Measurements from ENCODE around the gene AKAP6.

AKAP6 gene

GRCh38 chr14:32494609-32495434, 165.7 kb downstream of the AKAP6 start:
- H3K9ac ChIP-seq (ENCODE audit: low read length) = no peak overlapping the region
- no peaks in the 10 kb centered on the region for H3K27me3 ChIP-seq (replicated peaks; ENCODE audit: control insufficient read depth, insufficient read depth, low read length)
- H3K9me3 ChIP-seq (ENCODE audit: control insufficient read depth, low read length) = no peaks in the 10 kb centered on the region
- no peaks in the 10 kb centered on the region for H3K4me1 ChIP-seq (ENCODE audit: control insufficient read depth, insufficient read depth, low read length)
- no peaks in the 10 kb centered on the region for H3K36me3 ChIP-seq (ENCODE audit: control insufficient read depth, insufficient read depth, low read length, severe bottlenecking)
- no peak for DNase-seq (ENCODE audit: low read depth)
- no peak overlapping the region for H3K4me3 ChIP-seq (ENCODE audit: low read length)

GRCh38 chr14:32495435-32495734, 166.3 kb downstream of the AKAP6 start:
- H3K4me3 ChIP-seq (ENCODE audit: low read length) = no peak overlapping the region
- DNase-seq (ENCODE audit: low read depth) = no peak

DNA sequence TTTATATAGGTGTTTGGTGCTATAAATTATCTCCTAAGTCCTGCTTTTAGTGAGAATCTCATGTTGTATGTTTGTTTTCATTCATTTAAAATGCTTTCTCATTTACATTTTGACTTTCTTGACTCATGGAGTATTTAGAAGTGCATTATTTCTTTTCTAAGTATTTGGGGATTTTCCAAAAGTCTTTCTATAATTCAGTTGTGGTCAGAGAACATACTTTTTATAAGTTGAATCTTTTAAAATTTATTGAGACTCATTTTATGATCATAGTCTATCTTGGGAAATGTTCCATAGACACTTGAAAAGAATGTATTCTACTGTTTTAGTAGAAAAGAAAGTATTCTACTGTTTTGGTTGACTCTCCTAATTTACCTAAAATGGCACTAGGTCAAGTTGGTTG, 168.2 kb downstream of the AKAP6 start:
- no peaks in the 10 kb centered on the region for H3K4me1 ChIP-seq (ENCODE audit: control insufficient read depth, insufficient read depth, low read length)
- DNase-seq (ENCODE audit: low read depth) = peak; percentile 42
- no peaks in the 10 kb centered on the region for H3K36me3 ChIP-seq (ENCODE audit: control insufficient read depth, insufficient read depth, low read length, severe bottlenecking)
- H3K9ac ChIP-seq (ENCODE audit: low read length) = no peak overlapping the region
- H3K9me3 ChIP-seq (ENCODE audit: control insufficient read depth, low read length) = no peaks in the 10 kb centered on the region
- no peaks in the 10 kb centered on the region for H3K27me3 ChIP-seq (replicated peaks; ENCODE audit: control insufficient read depth, insufficient read depth, low read length)
- no peak overlapping the region for H3K4me3 ChIP-seq (ENCODE audit: low read length)

More at GRCh38 chr14:32495435-32495734, 166.3 kb downstream of the AKAP6 start:
- Histone ChIP-seq H3K9ac (ENCODE audit: low read length) (no peak overlapping the region), H3K36me3 (ENCODE audit: control insufficient read depth, insufficient read depth, low read length, severe bottlenecking) (no peaks in the 10 kb centered on the region), H3K27me3 (replicated peaks; ENCODE audit: control insufficient read depth, insufficient read depth, low read length) (no peaks in the 10 kb centered on the region), H3K9me3 (ENCODE audit: control insufficient read depth, low read length) (no peaks in the 10 kb centered on the region), H3K4me1 (ENCODE audit: control insufficient read depth, insufficient read depth, low read length) (no peaks in the 10 kb centered on the region)

GRCh38 chr14:32507029-32507984, 178.2 kb downstream of the AKAP6 start:
- DNase-seq (ENCODE audit: low read depth) = peak; percentile 91
- H3K9ac ChIP-seq (ENCODE audit: low read length) = peak overlapping the region; percentile 32
- H3K4me1 ChIP-seq (ENCODE audit: control insufficient read depth, insufficient read depth, low read length) = peaks cover 34% of the 10 kb centered on the region
- peak overlapping the region; percentile 3 for H3K4me3 ChIP-seq (ENCODE audit: low read length)
- H3K36me3 ChIP-seq (ENCODE audit: control insufficient read depth, insufficient read depth, low read length, severe bottlenecking) = no peaks in the 10 kb centered on the region
- H3K27me3 ChIP-seq (replicated peaks; ENCODE audit: control insufficient read depth, insufficient read depth, low read length) = no peaks in the 10 kb centered on the region
- H3K9me3 ChIP-seq (ENCODE audit: control insufficient read depth, low read length) = no peaks in the 10 kb centered on the region

DNA sequence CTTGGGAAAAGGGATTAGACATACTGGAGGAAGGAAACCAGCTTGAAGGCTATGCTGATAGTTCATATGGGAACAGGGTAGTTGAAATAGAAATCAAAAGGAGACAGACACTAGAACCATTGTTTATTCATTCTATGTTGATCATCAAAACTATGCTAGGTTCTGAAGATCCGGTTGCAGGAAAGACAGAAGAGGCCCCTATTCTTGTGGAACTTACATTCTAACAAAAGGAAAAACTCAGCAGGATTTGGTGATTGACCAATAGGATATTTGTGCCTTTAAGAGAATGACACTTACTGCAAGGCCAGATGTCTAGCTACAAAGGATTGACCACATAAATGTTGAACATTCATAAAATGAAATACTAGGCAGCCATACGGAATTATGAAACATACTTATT, 179.2 kb downstream of the AKAP6 start:
- Histone ChIP-seq H3K36me3 (ENCODE audit: control insufficient read depth, insufficient read depth, low read length, severe bottlenecking) (no peaks in the 10 kb centered on the region), H3K9ac (ENCODE audit: low read length) (peak overlapping the region; percentile 32), H3K4me1 (ENCODE audit: control insufficient read depth, insufficient read depth, low read length) (peaks cover 43% of the 10 kb centered on the region), H3K4me3 (ENCODE audit: low read length) (no peak overlapping the region), H3K9me3 (ENCODE audit: control insufficient read depth, low read length) (no peaks in the 10 kb centered on the region), H3K27me3 (replicated peaks; ENCODE audit: control insufficient read depth, insufficient read depth, low read length) (no peaks in the 10 kb centered on the region)
- DNase-seq (ENCODE audit: low read depth) = peak; percentile 45

DNA sequence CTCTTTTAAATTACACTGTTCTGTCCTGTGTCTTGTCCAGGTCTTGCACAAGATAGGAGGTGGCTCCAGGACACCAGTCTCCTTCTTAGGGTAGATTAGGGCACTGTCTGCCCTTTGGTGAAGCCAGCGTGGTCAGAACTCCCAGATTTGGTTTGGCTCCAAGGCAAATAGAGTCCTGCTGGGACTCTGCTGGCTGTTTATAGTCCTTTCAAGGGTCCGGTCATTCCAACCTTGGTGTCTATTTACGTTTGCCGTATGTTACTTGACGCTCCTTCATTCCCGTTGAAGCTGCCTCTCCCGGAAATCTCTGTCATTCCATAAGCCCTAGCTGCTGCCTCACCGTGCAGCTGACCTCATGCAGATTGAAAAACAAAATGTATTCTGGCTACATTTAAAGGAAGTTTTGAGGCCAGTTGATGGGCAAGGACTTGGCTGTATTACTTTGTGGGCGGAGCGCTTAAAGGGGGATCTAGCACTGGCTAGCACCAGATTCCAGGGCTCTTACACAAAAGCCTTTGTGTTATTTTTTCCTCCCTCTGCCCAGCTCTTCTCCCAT, 180.6 kb downstream of the AKAP6 start:
- peak; percentile 96 for DNase-seq (ENCODE audit: low read depth)
- H3K36me3 ChIP-seq (ENCODE audit: control insufficient read depth, insufficient read depth, low read length, severe bottlenecking) = no peaks in the 10 kb centered on the region
- peak overlapping the region; percentile 27 for H3K9ac ChIP-seq (ENCODE audit: low read length)
- no peaks in the 10 kb centered on the region for H3K9me3 ChIP-seq (ENCODE audit: control insufficient read depth, low read length)
- H3K4me1 ChIP-seq (ENCODE audit: control insufficient read depth, insufficient read depth, low read length) = peaks cover 56% of the 10 kb centered on the region
- H3K27me3 ChIP-seq (replicated peaks; ENCODE audit: control insufficient read depth, insufficient read depth, low read length) = no peaks in the 10 kb centered on the region
- peak overlapping the region; percentile 42 for H3K4me3 ChIP-seq (ENCODE audit: low read length)

DNA sequence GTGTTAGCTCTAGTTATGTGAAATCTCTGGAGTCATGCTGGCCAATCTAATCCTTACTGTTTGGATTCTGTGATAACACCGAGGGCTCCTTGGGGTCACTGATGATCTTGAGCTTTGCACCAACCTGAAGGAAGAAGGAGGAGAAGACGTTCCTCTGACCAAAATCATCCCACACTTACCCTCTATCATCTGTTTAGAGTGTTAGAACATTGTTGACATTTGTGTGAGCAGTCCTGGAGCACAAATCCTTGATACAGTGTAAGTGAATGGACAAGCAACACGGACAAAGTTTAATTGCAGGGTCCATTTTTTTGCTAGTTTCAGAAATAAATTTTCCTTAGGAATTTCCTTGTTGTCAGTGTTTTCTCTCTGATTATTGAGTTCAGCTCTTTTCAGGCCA, 181.7 kb downstream of the AKAP6 start:
- no peaks in the 10 kb centered on the region for H3K9me3 ChIP-seq (ENCODE audit: control insufficient read depth, low read length)
- H3K27me3 ChIP-seq (replicated peaks; ENCODE audit: control insufficient read depth, insufficient read depth, low read length) = no peaks in the 10 kb centered on the region
- no peak overlapping the region for H3K9ac ChIP-seq (ENCODE audit: low read length)
- H3K36me3 ChIP-seq (ENCODE audit: control insufficient read depth, insufficient read depth, low read length, severe bottlenecking) = no peaks in the 10 kb centered on the region
- H3K4me3 ChIP-seq (ENCODE audit: low read length) = no peak overlapping the region
- no peak for DNase-seq (ENCODE audit: low read depth)
- H3K4me1 ChIP-seq (ENCODE audit: control insufficient read depth, insufficient read depth, low read length) = peaks cover 58% of the 10 kb centered on the region

DNA sequence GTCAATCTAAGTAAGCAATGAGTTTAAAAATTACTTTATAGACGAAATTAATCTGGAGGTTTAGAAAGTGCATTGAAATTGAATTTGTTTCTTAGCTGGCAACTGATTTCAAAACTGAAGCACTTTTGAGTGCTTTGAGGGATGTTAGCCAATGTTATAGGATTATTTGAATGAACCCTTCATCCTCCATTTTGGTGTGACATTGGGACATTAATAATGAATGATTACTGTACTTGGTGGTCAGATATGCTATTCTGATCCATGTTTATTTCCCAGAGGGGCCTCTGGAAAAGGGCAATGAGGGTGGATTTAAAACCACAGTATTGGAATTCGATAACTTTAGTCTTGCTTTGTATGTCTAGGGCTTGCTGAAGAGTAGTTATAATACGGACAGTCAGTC, 183.2 kb downstream of the AKAP6 start:
- H3K4me3 ChIP-seq (ENCODE audit: low read length) = no peak overlapping the region
- no peaks in the 10 kb centered on the region for H3K36me3 ChIP-seq (ENCODE audit: control insufficient read depth, insufficient read depth, low read length, severe bottlenecking)
- DNase-seq (ENCODE audit: low read depth) = no peak
- no peak overlapping the region for H3K9ac ChIP-seq (ENCODE audit: low read length)
- peaks cover 13% of the 10 kb centered on the region for H3K27me3 ChIP-seq (replicated peaks; ENCODE audit: control insufficient read depth, insufficient read depth, low read length)
- peaks cover 55% of the 10 kb centered on the region for H3K4me1 ChIP-seq (ENCODE audit: control insufficient read depth, insufficient read depth, low read length)
- H3K9me3 ChIP-seq (ENCODE audit: control insufficient read depth, low read length) = no peaks in the 10 kb centered on the region

DNA sequence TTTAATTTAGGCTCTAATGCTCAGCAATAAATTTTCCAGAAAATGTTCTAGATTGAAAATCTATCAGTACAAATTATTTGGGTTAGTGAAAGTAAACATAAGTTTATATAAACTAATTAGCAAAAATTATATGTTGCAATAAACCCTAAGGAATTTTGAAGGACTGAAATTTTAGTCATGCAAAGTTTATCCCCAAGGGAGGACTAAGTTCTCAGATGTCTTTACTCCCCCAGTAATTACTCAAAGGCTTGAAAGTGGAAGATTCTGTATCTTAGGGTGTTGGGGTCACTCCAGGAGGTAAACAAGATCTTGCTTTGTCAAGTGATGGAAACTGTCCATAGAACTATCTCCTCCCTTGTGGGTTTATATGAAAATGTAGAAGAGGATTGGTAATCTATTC, 183.7 kb downstream of the AKAP6 start:
- Histone ChIP-seq H3K36me3 (ENCODE audit: control insufficient read depth, insufficient read depth, low read length, severe bottlenecking) (no peaks in the 10 kb centered on the region), H3K4me1 (ENCODE audit: control insufficient read depth, insufficient read depth, low read length) (peaks cover 50% of the 10 kb centered on the region), H3K9ac (ENCODE audit: low read length) (peak overlapping the region; percentile 60), H3K9me3 (ENCODE audit: control insufficient read depth, low read length) (no peaks in the 10 kb centered on the region), H3K27me3 (replicated peaks; ENCODE audit: control insufficient read depth, insufficient read depth, low read length) (peaks cover 14% of the 10 kb centered on the region), H3K4me3 (ENCODE audit: low read length) (no peak overlapping the region)
- peak; percentile 63 for DNase-seq (ENCODE audit: low read depth)

- no peak overlapping the region for H3K4me3 ChIP-seq (ENCODE audit: low read length)
- H3K9ac ChIP-seq (ENCODE audit: low read length) = peak overlapping the region; percentile 60
- peak; percentile 79 for DNase-seq (ENCODE audit: low read depth)
- peaks cover 42% of the 10 kb centered on the region for H3K4me1 ChIP-seq (ENCODE audit: control insufficient read depth, insufficient read depth, low read length)
- H3K36me3 ChIP-seq (ENCODE audit: control insufficient read depth, insufficient read depth, low read length, severe bottlenecking) = no peaks in the 10 kb centered on the region
- no peaks in the 10 kb centered on the region for H3K9me3 ChIP-seq (ENCODE audit: control insufficient read depth, low read length)
- peaks cover 14% of the 10 kb centered on the region for H3K27me3 ChIP-seq (replicated peaks; ENCODE audit: control insufficient read depth, insufficient read depth, low read length)
Measured at GRCh38 chr14:32513571-32514009, 184.5 kb downstream of the AKAP6 start.

DNA sequence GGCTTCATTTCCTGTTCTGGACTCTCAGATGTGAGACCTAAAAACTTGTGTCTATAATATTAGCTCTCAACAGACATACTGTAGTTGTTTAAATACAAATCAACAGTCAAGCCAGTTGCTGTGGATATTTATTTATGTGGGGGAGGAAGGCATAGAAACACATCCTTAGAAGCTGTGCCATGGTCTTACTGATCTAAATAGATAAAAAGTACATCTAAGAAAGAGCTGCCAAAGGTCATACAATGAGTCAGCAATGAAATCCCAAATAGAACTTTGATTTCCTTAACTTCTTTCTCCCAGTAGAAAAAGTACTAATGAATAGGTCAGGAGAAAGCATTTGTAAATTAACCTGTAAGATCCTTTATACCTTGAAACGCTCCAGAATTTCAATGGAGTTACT, 185.1 kb downstream of the AKAP6 start:
- Histone ChIP-seq H3K9ac (ENCODE audit: low read length) (peak overlapping the region; percentile 20), H3K36me3 (ENCODE audit: control insufficient read depth, insufficient read depth, low read length, severe bottlenecking) (no peaks in the 10 kb centered on the region), H3K4me3 (ENCODE audit: low read length) (no peak overlapping the region), H3K9me3 (ENCODE audit: control insufficient read depth, low read length) (no peaks in the 10 kb centered on the region), H3K4me1 (ENCODE audit: control insufficient read depth, insufficient read depth, low read length) (peaks cover 38% of the 10 kb centered on the region), H3K27me3 (replicated peaks; ENCODE audit: control insufficient read depth, insufficient read depth, low read length) (peaks cover 14% of the 10 kb centered on the region)
- DNase-seq (ENCODE audit: low read depth) = no peak

All from adipocyte (in vitro differentiated cells).